DMS 273 (cell line): ENCODE measurements around the gene DLX3.

Source experiments
- DNase-seq: peaks from one replicate; lab custom pipeline; 2025; ENCODE audit not compliant: unreplicated experiment; lab: John Stamatoyannopoulos, UW

The DLX3 gene

DNA sequence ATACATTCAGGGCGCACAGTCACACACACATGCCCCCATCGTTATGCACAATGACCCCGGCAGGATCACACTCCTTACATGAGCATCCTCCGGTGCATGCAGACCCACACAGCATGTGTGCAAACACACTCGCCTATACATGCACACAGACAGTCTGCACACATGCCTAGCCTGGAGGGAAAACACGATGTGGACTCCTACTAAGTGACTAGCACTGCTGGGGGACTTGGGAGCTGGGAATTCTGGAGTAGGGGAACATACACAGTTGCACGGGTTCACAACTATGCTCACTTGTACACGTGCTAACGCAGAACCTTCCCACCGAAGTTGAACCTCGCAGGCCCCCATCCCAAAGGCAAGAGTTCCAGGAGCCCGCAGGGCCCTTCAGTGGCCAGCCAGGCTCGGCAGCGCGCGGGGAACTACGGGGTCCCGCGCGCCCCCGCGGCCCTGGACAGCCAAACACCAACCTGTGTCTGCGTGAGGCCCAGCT lies 2.0 kb downstream of the DLX3 start:
- peak; percentile 54 for DNase-seq

DNA sequence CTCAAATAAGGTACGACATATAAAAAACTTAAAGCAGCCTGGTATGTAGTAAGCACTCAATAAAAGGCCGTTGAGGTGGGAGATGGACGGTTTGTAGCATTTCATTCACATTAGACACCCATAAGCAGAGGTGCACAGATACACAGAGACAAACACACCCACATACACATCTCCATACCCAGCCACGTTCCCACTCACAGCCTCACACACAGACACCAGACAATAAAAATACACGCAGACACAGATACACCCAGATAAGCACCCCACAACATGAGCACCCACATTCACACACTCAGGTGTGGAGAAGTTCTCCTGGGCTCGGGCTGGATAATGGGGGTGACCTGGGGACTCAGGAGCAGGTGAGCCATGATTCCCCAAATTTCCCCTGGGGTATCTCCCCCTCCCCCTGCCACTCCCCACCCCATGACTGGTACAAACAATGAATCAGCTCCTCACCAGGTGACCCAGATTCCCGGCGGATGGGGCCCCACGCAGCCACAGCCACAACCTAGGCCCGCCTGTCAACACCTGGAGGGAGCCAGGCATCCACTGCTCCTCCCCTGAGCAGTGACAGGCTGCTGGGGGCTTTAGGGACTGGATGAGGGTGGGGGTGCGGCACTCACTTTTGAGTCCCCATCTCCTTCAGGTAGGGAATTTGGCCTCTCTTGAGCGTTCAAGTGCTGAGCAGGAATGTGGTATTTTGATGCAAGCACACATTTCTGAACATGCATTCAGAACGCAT lies 2.7 kb downstream of the DLX3 start:
- DNase-seq = no peak

DNA sequence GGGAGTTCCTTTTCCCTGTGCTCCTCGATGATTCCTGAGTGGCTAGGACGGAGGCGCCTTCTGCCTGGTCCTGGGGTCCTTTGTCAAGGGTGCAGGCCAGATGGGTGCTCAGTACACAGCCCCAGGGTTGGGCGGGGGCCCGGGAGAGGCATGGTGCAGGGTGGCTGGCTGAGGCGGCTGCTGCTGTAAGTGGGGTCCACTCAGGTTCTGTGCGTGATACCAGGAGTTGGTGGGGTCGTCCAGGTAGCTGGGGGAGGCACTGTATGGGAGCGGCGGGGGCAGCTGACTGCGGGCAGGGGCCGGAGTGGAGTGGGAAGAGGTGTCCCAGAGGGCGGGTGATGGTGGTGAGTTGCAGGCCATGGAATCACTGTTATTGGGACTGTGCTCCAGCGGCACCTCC lies 3.6 kb downstream of the DLX3 start:
- no peak for DNase-seq

DNA sequence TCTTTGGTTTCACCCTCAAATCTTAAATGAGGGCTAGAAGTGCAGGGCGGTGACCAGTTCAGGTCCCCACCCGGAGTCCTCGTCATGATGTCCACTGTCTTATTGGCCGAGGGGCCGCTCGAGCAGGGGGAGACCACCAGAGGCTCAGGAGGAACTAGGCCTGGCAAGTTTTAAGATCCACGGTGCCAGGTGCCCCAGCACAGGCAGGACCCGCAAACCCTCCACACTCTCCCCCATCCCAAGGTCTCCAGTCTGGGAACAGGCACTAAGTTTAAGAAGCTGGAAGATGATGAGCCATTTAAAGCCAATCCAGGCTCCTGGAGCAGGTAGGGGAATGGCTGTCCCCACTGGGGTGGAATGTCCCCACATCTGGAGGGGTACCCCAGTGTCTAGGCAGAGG lies 4.1 kb downstream of the DLX3 start:
- no peak for DNase-seq

DNA sequence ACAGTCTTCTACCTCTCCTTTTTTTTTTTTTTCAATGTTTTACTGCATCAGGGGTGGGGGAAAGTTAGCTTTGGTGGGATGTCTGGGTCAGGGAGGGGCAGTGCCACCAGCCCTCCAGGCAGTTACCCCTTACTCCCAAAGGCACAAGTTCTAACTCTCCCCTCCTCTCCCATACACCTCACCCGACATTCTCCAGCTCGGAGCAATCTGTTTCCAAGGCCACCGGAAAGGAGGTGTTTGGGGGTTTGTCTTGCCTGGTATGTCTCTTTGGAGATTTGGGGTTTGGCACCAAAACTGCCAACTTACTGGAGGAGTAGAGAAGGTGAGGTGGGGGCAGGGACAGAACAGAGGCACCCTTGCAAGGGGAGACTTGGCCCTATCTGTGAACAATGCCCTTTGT lies 4.7 kb downstream of the DLX3 start:
- DNase-seq = no peak

DNA sequence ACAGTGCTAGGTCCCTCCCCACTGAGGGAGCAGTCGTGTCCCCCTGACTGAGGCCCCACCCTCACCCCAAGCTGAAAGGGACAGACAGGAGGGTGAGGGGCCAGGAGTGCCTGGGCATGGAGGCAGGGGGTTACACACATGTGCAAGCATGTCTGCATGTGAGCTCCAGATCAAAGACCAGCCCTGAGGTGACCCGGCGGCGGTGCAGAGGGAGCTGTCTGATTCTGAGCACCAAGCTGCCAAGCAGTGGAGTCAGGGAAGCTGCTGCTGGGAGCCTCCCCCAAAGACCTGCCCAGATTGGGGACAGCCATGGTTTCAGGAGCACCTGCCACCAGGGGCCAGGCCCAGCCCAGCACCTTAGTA lies 5.5 kb downstream of the DLX3 start:
- DNase-seq = no peak

DNA sequence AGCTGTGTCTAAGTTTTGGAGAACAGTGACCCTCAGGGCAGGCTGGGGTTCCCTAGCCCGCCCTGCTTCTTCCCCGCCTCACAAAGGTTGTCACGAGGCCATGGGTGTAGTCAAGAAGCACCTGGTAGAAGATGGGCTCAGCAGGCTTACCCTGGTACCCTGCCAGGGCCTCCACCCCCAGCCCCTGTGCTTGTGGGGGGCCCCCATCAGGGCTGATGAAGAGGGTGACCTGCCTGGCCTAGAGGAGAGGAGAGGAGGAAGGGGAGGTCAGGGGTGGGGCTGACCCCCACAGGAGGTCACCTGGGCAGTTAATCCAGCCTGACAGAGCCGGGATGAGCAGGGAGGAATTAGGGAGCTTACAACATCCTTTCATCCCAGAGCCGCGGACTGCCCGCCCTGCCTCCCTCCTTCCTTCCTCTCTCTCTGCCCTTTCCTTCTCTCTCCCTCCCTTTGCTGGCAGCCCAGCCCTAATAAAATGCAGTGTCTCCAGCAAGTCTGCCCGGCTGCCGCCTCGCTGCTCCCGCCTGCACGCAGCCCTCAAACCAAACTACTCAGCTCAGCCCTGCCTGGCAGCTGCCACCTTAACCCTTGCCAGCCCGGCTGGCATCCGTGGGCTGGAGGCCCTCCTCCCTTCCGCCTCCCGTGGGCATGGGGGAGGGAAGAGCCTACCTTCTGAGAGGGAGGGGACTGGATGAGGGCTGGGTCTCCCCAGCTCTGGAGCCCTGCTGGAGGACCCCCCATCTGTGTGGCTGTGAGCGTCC lies 7.2 kb downstream of the DLX3 start:
- peak; percentile 95 for DNase-seq

DNA sequence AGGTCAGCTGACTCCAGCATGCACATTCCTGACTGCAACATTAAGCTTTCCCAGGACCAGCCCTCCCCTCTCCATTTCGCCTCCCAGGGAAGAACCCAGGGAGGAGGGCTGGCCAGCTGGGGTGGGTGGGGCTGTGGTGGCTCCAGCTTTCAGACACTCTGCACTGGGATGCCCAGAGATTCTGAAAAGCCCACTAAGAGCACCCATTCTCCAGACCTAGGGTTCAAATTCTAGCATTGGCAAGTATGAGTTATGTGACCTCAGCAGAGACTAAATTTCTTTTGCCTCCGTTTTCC lies 7.8 kb downstream of the DLX3 start:
- peak; percentile 65 for DNase-seq

DNA sequence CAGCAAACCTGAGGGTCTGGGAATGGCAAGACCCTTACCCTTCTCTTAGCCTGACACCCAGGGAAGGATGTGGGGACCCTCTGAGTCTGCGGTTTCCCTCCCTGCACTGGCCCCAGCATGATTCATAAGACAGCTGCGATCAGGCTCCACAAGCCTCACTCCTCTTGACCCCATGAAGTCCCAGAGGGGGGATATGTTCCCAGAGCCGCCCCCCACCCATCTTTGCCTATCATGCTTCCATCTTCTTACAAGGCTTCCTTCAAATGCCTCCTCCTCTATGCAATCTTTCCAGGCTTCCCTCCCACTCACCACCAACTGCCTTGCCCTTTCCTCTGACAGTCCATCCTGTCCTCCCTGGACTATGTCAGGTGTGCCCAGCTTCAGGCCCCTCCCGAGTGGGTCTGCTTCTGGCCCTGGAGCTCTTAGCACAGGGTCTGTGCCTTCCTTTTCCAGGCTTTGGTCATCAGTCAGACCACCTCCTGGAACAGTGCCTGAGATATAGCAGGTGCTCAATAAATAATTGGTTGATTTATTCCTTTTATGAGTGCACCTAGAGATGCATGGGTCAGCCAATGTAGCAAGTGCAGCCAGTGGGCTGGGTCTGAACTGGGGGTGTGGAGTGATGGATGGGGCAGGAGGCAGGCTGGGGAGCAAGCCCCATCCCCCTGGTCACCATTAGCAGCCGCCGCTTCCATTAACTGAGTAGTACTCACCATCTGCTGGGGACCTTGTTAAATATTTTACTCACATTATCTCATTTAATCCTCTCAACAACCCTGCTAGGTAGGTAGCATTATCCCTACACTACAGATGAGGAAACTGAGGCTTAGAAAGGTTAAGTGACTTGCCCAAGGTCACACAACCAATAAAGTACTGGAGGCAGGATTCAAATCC lies 8.4 kb downstream of the DLX3 start:
- DNase-seq = no peak

DNA sequence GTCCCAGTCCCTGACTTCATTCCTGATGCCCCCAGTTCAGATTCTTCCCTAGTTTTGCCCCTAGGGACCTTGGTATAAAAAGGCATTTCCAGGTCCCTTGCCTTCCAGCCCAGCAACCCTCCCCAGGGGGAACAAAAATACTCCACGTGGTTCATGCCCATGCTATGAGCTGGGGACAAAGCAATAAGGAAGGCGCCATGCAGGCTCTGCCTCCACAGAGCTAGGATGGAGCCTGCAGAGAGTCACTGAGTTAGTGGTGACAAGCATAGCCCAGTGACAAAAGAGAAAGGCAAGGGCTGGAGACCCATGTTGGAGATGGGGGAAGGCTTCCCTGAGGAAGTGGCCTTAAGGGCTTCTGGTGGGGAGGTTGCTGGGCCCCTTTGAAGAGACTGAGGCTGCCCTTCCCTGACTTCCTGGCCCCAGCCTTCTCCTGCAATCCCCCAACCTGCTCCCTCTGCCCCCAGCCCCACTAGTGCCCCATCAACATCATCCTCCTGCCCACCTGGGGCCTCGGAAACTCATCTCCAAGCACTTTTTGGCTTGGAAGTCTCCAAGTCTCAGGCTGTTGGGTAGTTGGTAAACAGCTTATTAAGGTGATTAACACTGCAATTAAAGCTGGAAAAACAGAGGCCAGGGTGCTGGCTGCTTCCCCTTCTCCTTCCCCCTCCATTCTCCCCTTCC lies 9.6 kb downstream of the DLX3 start:
- no peak for DNase-seq

DNA sequence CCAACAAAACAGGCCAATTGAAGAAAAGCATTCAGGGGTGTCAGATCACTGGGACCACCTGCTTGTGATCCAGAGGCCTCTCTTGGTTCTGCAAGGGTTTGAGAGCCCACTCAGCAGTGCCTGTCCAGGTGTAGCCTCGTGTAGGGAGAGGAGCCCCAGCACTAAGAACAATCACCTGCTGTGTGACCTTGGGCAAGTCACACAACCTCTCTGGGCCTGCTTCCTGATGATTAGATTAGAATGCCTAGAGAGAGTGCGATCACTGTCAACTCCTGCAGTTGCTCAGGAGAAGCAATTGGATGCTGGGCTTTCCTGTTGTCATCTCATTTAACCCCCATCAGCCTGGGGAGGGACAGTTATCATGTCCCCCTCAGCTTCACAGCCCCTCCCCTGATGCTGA lies 10.2 kb downstream of the DLX3 start:
- no peak for DNase-seq

DNA sequence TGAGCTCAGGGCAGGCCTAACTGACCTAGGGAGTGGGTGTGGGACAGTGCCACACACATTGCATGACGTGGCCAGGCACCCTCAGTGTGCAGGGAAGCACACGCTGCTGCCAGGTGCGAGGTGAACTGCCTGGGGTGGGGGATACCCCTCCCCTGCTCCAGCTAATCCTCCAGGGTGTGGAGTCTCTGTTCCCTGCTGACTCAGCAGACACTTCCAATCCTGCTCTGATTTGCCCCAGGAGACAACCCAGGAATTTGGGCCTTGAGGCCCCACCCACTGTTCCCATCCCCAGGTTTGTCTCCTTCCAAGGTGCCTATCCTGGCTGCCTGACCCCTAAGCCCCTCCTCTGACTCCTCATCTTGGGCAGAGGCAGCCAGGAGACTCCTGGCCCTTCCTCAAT lies 10.7 kb downstream of the DLX3 start:
- no peak for DNase-seq

DNA sequence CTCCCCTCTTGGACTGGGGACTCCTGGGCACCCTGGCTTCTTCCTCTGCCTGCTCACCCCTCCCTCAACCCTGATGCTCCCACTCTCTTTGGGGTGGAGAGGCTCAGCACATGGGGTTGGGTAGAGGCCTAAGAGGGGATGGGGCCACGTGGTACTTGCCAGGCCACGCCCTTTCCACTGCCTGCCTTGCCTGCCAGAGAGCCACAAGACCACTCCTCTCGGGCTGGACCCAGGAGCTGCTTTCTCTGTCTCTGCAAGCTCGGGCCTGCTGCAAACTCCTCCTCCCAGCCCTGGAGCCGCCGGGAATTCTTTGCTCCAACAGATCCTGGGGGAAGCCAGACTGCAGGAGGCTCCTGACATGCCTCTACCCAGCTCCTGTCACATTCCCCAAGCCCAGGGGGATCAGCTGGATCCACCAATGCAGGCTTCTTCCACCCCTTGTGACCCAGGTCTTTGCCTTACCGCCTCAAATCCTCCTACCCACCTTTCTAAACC lies 14.3 kb downstream of the DLX3 start:
- DNase-seq = peak; percentile 84

DNA sequence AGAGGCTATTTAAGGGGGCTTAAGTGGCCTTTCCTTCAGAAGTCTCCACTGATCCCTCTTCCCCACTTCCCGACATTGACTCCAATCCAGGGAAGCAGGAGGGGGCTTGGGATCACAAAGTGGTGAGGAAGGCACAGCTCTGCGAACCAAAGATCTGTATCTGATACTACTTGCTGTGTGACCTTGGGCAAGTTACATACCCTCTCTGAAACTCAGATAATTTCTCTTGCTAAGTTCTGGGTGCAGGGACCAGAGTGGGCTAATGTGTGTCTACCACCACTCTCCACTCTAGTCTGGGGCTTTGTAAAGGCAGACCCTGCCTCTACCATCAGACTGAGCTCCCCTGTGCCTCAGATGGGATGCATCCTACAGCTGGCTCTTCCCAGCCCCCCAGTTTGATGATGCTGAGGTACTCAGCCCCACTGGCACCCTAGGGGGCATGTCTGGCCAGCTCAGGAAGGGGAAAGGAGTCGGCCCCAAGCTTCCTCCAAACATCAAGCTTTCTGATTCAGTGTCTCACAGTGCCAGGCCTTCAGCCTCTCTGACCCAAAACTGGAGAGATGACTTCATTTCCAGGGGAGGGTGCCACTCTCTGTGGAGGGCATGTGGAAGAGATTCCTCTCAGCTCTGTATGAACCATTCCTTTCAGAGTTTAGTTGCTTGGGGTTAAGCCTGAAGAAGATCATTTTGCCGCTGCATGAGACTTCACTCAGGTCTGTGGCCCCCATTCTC lies 15.1 kb downstream of the DLX3 start:
- no peak for DNase-seq

DNA sequence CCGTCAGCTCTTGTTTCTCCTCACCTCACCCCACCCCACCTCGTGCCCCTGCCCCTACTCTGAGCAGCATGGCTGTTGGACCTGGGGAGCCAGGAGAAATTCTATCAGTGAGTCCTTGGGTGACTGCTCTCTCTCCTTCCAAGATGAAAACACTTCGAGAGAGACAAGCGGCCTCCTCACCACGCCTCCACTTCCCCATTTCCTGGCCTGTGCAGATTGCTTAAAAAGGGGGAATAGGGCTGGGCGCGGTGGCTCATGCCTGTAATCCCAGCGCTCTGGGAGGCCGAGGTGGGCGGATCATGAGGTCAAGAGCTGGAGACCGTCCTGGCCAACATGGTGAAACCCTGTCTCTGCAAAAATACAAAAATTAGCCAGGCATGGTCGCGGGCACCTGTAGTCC lies 16.5 kb downstream of the DLX3 start:
- no peak for DNase-seq

DNA sequence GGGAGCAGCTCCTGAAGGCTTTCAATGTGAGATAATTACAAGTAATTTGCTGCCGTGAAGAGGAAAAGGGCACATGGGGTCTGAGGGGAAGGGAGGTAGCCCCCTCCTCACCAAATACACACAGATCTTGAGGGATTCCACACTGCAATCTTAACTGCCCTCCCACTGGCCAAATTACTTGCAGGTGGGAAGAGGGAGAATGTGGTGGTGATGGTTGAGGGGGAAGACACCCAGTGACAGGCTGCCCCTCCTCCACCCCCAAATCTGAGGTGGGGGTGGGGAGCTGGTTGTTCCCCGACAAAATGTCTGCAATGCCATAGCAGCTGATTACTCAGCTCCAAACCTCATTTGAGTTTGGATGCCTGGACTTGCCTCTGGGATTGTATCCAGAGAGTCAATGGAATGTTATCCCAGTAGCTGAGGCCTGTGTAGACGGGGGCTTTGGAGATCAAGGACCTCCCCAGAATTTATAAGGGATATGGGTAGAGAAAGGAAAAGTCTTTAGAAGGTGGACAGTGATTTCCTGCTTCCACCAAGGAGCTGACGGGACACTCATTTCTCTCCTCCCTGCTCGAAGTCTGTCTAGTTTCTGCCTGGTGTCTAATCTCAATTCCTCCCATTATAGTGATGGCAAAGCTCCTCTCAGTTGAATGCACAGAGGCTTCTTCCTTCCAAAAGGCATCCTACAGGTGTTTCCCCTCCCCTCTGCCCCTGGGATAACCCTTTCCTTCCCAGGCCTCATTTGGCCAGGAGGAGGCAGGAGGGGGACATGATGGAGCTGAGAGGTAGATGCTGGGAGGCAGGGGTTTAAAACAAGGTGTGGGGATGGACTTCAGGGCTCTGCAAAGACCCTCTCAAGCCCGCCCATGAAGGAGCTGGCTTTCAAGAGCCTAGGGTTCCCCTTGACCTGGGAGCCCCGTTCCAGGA lies 17.3 kb downstream of the DLX3 start:
- no peak for DNase-seq

DNA sequence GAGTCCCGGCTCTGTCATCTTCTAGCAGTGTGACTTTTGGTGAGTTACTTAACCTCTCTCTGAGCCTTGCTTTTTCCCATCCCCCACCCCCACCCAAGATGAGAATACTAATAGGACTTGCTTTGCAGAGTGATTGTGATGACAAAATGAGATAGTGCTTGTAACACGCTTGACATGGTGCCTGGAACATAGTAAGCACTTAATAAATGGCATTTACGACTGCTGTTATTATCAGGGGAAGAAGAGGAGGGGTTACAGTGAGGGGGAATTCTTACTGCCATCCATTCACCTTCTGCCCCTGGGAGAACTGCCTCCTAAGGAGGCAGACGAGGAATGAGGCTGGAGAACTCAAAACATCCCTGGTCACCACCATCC lies 18.2 kb downstream of the DLX3 start:
- no peak for DNase-seq

DNA sequence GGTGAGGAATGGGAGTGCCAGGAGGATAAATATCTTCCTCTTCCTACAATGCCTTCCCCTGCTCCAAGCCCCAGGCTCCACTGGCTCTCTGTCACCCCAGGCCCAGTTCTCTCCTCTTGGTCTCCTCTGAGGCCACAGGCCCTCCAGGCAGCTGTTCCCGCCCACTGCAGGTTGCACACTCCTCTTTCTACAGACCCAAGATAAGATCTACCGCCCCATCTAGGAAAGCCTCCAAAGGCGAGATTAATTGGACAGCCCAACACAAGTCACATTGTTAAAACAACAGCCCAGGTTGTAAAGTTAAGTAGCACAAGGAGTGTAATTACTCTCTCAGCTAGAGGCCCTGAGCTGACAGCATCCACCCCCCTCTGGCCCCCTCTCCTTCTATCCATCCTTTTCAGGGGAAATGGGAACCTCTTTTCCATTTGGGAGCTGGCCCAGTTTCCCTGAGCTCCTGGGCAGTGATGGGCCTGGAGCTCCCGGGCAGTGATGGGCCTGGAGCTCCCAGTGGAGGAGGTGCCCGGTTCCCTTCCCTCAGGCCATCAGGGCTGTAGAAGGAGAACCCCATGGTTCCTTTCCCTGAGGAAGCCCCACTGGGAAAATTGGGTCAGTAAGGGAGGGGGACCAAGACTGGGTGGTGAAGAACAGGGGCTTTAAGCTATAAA lies 18.7 kb downstream of the DLX3 start:
- DNase-seq = peak; percentile 67

DNA sequence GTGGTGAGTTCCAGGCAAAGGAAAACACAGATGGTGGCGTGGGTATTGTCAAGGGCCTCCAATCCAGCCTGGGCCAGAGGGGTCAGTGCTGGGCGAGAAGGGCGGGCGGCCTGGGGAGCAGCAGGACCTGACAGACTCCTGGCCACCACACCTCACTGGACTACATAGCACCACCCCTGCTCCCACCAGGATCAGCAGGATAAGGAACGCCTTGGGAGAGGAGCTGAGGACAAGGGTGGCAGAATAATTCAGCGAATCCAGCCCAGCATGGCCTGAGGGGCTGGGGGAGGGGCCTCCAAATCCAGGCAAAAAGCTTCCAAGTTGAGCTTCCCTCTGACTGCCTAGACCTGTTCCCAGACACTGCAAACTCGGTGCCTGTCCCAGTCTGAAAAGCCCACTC lies 19.5 kb downstream of the DLX3 start:
- DNase-seq = no peak
